PFSK-1 (cell line): ENCODE data around the gene HS6ST1.

ENCODE experiments used
- POLR2AphosphoS5 ChIP-seq: IDR thresholded peaks from 2 replicates; pipeline ENCODE4 v1.6.1; 2012; ENCODE audit warnings: low read depth, mild to moderate bottlenecking, control low read depth, low read length, moderate library complexity
- SIN3A ChIP-seq: IDR thresholded peaks from 2 replicates; pipeline ENCODE4 v1.6.1; 2012; ENCODE audit warnings: mild to moderate bottlenecking, low read length, moderate library complexity, borderline replicate concordance; ENCODE audit not compliant: insufficient read depth
- TAF1 ChIP-seq: IDR thresholded peaks from 2 replicates; pipeline ENCODE4 v1.6.1; 2012; ENCODE audit warnings: low read length, control low read depth, borderline replicate concordance; ENCODE audit not compliant: insufficient read depth
- TF ChIP-seq, protein P1 (sequence below), 2 experiments: IDR thresholded peaks; 2 replicates each; pipeline versions ENCODE4 v1.6.1 to v1.8.0; 2011 to 2012; ENCODE audit warnings: low read depth in 2 of 2, low read length in 2 of 2, control low read depth in 1 of 2, inconsistent platforms in 1 of 2, mild to moderate bottlenecking in 1 of 2, moderate library complexity in 1 of 2; ENCODE audit not compliant: insufficient read depth in 1 of 2

GRCh38 chr2:128287780-128288735, 30.6 kb downstream of the HS6ST1 start:
- TF ChIP-seq, protein P1, sequence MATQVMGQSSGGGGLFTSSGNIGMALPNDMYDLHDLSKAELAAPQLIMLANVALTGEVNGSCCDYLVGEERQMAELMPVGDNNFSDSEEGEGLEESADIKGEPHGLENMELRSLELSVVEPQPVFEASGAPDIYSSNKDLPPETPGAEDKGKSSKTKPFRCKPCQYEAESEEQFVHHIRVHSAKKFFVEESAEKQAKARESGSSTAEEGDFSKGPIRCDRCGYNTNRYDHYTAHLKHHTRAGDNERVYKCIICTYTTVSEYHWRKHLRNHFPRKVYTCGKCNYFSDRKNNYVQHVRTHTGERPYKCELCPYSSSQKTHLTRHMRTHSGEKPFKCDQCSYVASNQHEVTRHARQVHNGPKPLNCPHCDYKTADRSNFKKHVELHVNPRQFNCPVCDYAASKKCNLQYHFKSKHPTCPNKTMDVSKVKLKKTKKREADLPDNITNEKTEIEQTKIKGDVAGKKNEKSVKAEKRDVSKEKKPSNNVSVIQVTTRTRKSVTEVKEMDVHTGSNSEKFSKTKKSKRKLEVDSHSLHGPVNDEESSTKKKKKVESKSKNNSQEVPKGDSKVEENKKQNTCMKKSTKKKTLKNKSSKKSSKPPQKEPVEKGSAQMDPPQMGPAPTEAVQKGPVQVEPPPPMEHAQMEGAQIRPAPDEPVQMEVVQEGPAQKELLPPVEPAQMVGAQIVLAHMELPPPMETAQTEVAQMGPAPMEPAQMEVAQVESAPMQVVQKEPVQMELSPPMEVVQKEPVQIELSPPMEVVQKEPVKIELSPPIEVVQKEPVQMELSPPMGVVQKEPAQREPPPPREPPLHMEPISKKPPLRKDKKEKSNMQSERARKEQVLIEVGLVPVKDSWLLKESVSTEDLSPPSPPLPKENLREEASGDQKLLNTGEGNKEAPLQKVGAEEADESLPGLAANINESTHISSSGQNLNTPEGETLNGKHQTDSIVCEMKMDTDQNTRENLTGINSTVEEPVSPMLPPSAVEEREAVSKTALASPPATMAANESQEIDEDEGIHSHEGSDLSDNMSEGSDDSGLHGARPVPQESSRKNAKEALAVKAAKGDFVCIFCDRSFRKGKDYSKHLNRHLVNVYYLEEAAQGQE (IDR thresholded peaks at IDR 0.05; ENCODE audit: insufficient read depth in 1 of 2, low read depth in 2 of 2, low read length in 2 of 2) = no peak
- TF ChIP-seq TAF1 = no peak
- TF ChIP-seq POLR2AphosphoS5 = no peak
- TF ChIP-seq SIN3A = no peak
